Skeletal muscle cell (primary cell): Measurements from ENCODE around the gene SNIP1.
"Not testable (repeated sequence)": the region's sequence is repeated elsewhere in the genome, so short reads cannot be mapped to it uniquely, and the experiment has no call there.

ENCODE experiments used
- DNase-seq: peaks from one replicate; pipeline ENCODE4 v3.0.0-alpha.2; 2010; ENCODE audit warnings: low read depth
- H3K4me3 ChIP-seq: 2 replicates; pipeline ENCODE4 v1.5.1; 2011; ENCODE audit warnings: low read depth, mild to moderate bottlenecking, control low read depth, low read length, moderate library complexity

SNIP1 gene, protein sequence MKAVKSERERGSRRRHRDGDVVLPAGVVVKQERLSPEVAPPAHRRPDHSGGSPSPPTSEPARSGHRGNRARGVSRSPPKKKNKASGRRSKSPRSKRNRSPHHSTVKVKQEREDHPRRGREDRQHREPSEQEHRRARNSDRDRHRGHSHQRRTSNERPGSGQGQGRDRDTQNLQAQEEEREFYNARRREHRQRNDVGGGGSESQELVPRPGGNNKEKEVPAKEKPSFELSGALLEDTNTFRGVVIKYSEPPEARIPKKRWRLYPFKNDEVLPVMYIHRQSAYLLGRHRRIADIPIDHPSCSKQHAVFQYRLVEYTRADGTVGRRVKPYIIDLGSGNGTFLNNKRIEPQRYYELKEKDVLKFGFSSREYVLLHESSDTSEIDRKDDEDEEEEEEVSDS

DNA sequence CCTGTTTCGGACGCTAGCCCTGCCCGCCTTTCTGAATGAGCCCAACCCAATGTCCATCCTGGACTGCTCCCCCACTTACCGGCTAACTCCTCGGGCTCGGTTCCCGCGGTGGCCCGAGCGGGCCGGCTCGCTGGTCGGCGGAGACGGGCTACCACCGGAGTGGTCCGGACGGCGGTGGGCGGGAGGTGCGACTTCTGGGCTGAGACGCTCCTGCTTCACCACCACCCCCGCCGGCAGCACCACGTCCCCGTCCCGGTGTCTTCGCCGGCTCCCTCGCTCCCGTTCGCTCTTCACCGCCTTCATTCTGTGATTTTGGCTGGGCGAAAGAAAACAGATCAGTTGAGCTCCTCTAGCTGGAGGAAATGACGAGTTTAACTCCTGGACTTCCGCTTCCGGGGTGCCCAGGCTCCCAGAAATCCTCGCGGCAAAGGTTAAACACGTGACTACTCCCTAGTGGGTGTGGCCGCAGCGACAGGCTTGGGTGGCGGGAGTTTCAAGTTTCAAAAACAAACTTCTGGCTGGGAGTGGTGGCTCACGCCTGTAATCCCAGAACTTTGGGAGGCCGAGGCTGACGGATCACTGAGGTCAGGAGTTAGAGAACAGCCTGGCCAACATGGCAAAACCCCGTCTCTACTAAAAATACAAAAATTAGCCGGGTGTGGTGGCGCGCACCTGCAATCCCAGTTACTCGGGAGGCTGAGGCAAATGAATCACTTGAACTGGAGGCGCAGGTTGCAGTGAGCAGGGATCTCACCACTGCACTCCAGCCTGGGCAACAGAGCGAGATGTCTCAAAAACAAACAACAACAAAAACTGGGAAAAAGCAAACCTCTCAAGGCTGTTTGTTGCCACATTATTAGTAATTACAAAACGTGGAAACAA lies at the start of gene SNIP1:
Gene SNIP1 (minus strand): TSS at position 367 of the 882 bp plus-strand sequence. CDS start 64 bp downstream, at position 303.
- peak within 1 kb of the TSS; percentile 100 for H3K4me3 ChIP-seq
- peak; percentile 62 for DNase-seq

DNA sequence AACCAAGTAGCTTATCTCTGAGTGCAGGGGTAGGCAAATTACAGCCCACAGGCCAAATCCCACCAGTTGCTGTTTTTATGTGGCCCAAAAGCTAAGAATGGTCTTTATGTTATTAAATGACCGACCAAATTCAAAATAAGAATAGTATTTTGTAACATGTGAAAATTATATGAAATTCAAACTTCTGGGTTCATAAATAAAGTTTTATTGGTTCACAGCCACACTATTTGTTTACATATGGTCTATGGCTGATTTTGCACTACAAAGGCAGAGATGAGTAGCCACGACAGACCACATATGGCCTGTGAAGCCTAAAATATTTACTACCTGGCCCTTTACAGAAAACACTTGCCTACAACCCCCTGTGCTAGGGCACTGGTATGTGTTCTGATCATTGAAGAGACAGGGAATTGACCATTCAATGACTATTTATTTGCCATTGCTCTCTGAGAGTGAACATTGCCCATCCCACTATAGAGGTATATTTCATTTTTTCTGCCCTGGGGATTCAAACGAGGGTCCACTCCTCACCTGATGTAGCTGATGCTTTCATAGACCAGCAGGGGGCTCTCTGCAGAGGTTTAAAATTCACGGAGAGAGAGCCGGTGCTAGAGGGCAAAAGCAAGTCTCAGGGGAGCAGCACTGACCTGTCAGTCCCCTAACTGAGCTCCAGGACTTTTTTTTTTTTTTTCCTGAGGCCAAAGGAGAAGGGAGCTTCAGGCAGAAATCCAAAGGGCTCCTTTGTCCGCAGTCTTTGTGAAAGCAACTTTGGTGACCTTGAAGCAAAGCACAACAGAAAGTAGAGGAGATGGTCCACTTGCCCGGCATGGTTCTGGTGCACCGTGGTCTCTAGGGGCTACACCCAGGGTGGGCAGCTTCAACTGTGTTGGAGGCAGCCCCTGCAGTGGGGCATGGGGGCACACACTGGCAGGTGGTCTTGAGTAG lies 48.9 kb upstream of the SNIP1 start:
- DNase-seq, result no peak
- no peak overlapping the region for H3K4me3 ChIP-seq

DNA sequence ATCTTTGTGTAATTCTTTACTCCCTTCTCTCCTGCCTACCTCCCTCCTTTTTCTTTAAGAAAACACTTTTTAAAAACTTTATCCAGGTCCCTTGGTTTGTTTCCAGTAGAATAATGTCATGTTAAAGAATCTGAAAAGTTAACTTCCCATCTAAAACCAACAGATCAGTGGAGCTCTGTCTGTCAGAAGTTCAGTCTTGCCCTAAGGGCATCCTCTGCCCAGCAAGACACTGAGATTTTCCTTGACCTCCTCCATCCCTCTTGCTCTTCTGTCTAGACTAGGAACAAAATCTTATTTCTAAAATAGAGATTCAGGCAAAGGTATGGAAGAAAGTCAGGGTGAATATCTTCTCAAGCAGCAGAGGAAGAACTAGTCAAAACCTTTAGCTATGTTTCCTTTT lies 47.3 kb upstream of the SNIP1 start:
- no peak for DNase-seq
- no peak overlapping the region for H3K4me3 ChIP-seq

DNA sequence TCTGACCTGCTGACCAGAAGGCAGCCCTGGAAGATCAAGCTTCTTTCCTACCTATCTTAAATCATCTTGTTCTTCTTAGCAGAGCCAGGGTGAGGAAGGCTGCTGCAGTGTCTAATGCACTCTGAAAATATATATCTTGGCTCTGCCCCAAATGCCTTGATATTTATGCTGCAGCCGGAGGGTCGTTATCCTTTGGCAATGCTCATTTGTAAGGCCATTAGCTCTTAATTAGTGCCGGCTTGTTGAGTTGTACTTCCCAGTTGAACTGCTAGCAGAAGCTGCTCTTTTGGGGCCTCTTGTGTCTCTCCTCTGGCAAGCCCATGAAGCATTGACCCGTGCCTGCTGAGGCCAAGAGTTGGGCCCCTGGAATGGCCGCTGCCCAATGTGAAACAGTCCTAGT lies 45.8 kb upstream of the SNIP1 start:
- DNase-seq, result no peak
- H3K4me3 ChIP-seq, result no peak overlapping the region

DNA sequence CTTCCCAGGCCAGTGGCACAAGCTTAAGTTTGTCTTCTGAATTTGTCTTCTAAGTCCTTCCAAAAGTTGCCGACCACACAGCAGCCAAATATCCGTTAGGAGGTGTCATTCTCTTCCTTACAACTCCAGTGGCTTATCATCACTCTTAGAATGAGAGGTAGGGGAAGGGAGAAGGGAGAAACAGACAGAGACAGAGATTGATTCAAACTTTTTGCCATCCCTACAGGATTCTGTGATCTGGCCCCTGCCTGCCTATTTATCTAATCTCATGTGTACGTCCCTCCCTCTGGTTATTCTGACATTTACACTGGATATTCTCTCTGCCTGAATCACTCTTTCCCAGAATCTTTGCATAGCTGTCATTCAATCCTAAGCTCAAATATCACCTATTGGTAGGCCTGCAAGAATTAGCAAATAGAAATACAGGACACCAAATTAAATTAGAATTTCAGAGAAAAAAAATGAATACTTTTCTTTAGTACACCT lies 42.1 kb upstream of the SNIP1 start:
- no peak for DNase-seq
- peak overlapping the region; percentile 89 for H3K4me3 ChIP-seq

DNA sequence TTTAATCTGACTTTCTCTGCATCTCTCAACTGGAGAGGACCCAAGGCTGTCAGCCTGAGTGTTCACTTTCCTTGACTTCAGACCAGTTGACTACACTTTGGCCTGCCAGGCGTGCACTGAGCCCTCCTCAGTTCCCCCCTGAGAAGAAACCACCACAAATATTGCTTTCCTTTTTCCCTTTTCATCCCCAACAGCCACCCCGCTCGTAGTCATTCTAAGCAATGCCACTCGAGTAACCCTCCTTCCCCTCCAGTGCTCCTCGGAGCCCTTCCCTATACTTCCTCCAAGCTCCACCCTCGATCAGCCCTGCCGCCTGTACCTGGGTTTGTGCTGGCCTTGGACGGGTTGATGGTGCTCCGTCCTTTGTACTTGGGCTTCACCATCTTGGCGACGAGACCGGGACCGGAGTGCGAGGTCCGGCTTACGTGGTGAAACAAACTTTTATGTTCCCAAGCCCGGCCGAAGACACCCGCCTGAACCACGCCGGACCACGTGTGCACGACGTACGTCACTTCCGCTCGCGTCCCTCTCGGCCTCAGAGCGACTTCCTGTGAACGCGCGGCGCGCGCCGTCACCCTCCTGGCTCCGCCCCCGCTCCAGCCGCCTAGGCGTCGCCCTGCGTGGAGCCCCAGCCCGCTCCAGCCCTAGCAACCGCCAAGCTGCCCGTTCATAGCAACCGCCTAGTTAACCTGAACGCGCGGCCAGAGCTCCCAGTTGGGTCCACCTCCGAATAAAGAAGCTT lies 41.5 kb upstream of the SNIP1 start, which contains the start of gene GNL2:
Gene GNL2 (minus strand): TSS at position 498 of the 742 bp plus-strand sequence. CDS start 115 bp downstream, at position 383.
- H3K4me3 ChIP-seq, result peak within 1 kb of the TSS; percentile 89
- DNase-seq, result peak; percentile 80

DNA sequence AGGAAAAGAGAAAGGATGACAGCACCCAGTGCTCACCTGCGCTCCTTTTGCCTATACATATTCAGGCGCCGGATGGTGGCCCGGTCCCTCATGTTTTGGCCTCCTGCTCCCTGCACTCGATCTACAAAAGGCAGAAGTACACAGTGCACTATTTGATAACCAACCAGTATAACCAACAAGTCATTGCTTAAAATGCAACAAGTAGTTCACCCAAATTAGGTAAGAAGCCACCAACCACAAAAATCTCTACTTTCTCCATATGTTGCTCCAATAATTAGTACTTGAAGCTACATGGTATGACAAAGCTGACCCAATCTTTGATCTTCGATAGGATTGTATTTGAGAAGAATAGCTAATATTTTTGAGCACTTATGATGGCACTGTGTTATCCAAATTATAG lies 39.6 kb upstream of the SNIP1 start:
- no peak for DNase-seq
- no peak overlapping the region for H3K4me3 ChIP-seq

DNA sequence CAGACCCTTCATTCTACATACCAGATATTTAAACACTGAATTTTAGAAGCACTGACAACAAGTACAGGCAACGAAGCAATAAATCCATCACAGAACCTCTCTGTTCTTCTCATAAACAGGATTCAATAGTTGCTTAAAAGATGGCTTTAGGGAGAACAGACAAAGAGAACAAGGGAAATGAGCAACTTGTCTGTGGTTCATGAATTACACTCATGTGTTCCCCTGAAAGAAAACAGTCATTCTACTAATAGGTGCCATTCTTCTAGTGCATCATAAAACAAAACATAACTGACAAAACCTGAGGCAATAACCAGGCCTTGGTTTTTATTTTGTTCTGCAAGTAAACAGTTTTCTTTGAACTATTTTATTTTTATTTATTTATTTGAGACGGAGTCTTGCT lies 34.8 kb upstream of the SNIP1 start:
- no peak overlapping the region for H3K4me3 ChIP-seq
- no peak for DNase-seq

DNA sequence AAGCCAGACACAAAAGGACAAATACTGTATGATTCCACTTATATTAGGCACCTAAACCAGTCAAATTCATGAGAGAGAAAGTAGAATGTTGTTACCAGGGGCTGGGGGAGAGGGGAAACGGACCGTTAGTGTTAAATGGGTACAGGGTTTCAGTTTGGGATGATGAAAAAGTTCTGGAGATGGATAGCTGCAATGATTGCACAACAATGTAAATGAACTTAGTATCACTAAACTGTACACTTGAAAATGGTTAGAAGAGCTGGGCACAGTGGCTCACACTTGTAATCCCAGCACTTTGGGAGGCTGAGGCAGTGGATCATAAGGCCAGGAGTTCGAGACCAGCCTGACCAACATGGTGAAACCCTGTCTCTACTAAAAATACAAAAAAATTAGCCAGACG lies 30.5 kb upstream of the SNIP1 start:
- not testable (repeated sequence) for DNase-seq, H3K4me3 ChIP-seq

DNA sequence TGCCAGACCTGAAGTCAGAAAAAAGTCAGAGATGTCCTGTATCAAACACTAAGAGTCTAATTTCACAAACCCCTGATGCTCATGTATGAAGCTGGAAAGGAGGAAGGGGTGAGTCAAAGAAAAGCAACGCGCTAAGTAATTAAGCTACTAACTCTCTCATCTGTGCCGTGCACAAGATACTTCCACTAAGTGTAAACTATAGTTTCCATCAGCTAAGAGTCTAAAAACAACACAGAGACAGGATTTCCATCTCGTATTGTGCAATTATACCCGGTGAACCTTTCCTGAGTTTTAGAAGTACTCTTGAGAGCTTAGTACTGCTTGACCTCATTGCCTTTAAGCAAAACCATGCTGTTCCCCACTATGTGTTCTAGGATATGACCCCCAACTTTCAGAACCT lies 21.6 kb upstream of the SNIP1 start:
- no peak for DNase-seq
- no peak overlapping the region for H3K4me3 ChIP-seq

DNA sequence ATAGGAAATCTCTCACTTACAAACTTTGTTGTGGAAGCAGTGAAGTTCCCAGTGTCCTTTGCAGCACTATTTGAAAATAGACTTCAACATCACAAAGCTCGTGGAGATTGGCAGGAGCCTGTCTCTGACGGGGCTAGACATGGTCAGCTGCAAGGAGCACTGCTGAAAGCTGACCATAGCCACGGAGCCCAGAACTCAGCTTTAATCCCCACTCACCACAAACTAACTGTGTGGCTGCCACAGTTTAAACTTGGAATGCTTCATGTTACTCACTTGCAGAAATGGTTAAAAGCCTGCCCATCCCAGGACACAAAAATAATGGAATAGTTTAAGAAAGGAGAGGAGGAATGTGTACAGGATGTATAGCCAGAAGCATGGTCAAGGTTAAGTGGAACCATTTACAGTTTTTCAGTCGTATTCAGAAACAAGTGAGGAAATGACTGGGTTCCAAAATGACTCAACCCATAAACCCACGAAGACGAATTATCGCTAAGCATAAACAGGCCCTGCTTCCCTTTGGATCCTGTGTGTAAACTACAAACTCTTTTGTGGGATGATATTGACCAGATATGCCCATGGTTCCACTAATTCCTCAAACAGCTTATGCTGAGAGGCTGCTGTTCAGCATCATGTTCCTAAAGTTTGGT lies 20.9 kb upstream of the SNIP1 start:
- DNase-seq, result peak; percentile 43
- H3K4me3 ChIP-seq, result no peak overlapping the region

DNA sequence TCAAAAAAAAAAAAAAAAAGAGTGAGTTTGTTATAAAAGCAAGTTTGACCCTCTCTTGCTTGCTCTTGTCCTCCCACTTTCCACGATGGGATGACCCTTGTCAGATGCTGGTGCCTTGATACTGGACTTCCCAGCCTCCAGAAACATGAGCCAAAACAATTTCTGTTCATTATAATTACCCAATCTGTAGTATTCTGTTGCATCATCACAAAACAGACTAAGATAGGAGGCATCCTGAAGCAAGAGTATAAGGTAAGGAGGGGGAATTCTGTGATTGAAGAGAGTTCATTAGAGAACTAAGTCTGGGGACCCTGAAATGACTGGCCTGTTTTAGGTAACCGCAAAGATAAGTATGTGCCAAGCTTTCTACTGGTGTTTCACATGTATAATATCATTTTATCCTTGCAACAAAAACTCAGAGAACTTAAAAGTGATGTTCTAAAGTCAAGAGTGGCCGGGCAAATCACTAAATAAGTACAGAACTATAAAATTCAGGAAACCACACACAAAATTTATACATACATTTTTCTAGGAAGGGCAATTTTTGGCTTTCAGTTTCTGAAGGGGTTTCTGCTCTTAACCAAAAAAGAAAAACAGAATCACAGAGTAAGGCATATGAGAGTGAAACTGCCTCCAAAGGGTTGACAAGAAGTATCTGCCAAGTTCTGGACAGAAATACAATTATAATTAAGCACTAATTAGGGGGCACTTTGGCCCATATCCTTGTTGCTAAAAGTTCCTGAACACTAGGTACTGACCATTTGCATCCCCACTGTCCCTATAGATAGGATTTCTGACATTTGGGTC lies 16.6 kb upstream of the SNIP1 start:
- no peak overlapping the region for H3K4me3 ChIP-seq
- DNase-seq, result no peak

DNA sequence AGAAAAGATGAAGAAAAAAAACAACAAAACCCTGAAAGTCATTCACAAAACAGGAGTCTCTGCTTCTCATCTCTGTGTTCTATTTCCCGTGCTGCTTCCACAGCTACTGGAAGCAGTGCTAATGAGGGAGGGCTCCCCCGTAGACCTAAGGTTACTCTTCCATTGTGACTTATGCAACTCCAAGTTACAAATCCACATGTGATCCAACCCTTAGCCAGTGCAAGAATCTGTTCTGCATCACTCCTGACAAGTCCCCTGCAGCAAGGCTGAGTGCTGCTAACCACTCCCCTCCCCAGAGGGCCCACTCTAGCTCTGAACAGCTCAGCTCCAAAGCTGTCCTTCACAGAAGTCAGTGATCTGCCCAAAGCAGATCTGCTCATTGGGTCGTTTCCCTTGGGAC lies 12.9 kb upstream of the SNIP1 start:
- no peak overlapping the region for H3K4me3 ChIP-seq
- DNase-seq, result no peak

DNA sequence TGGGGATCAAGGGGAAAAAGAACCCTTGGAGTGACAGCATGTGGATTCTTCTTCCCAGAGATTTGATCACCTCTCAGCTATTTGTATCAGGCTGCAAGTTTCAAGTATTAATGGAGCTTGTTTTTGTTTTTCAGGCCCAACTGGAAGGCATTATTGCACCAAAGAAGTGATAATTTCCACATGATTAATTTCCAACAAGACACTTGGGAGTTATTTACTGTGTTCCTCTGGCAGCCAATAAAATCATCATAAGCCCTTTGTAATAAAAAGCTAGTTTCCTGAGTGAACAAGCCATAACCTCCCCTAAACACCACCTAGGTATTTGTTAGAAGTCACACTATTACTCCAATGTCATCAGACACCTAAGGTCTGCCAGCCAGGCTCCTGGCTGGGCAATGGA lies 10.8 kb upstream of the SNIP1 start:
- DNase-seq, result no peak

DNA sequence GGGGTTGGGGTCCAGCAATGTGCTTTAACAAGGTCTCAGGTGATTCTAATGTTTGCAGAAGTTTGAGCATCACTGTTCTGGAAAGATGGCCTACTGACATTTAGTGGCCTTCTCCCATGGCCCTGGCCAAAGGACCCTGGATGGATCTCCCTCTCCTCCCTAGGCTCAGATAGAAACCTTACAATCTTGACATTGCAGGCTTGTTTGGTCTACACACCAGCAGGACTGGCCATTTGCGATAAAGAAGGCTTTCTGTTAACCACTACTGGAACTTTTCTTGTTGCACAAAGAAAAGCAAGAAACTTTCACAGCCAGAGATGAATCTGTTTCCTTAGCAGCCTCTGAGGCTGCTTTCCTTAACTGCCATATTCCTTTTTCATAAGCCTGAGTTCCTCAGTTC lies 8.9 kb upstream of the SNIP1 start:
- DNase-seq, result no peak

More for the DNA sequence above, 10.8 kb upstream of the SNIP1 start:
- H3K4me3 ChIP-seq, result no peak overlapping the region

DNA sequence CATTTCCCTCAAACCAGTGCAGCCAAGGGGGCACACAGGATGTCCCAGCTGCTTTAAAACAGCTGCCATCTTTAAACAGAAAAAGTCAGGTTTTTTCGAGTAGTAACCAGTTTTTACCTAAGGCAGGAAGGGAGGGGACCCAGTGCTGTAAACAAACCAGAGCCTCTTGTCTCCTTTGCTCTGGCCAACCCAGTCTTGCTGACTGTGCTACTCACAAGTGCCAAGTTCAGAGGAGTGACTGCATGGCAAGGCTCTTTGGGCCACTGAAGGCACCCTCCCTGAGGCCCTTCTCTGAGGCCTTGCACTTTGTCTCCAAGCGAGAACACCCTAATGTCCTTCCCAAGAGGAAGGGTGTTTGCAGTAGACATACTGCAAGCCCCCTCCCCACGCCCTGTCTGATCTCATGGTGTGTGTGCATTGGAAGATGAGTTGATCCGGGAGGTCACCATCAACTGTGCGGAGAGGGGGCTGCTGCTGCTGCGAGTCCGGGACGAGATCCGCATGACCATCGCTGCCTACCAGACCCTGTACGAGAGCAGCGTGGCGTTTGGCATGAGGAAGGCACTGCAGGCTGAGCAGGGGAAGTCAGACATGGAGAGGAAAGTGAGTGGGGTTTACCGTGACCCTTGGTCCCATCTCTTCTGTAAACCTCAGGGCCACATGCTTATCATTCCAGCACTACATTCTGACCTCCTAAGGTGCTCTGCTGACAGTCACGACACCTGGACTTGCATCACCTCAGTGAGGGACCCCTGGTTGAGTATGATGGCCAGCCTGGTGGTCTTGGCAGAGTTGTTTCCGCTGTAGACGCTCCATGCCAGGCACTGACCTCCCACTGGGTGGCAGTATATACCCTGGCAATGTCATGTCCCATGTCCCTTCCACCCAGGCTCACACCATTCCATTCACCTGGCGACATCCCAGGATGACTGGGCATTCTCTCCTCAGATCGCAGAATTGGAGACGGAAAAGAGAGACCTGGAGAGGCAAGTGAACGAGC lies 7.3 kb upstream of the SNIP1 start:
- H3K4me3 ChIP-seq, result no peak overlapping the region
- DNase-seq, result no peak

More for the DNA sequence above, 8.9 kb upstream of the SNIP1 start:
- no peak overlapping the region for H3K4me3 ChIP-seq
